SIG-M5 treated with dmso at 0.1 percent for 504 hours (cell line): ENCODE results near the gene ABI3BP.

Experiments used
- DNase-seq: peaks from one replicate; lab custom pipeline; 2025; ENCODE audit not compliant: unreplicated experiment; lab: John Stamatoyannopoulos, UW

Gene ABI3BP

GRCh38 chr3:100777271-100777670, 215.9 kb downstream of the ABI3BP start:
- DNase-seq, result no peak

GRCh38 chr3:100776746-100777145, 216.5 kb downstream of the ABI3BP start:
- no peak for DNase-seq

GRCh38 chr3:100776097-100776729, 217.0 kb downstream of the ABI3BP start:
- no peak for DNase-seq

GRCh38 chr3:100775669-100776068, 217.6 kb downstream of the ABI3BP start:
- DNase-seq, result no peak

GRCh38 chr3:100775226-100775625, 218.0 kb downstream of the ABI3BP start:
- no peak for DNase-seq

- DNase-seq, result no peak
These were observed 223.5 kb downstream of the ABI3BP start for GRCh38 chr3:100769693-100770092.

- DNase-seq, result no peak
These were observed 227.2 kb downstream of the ABI3BP start for GRCh38 chr3:100766069-100766468.

- no peak for DNase-seq
These were observed 227.7 kb downstream of the ABI3BP start for GRCh38 chr3:100765437-100765975.

GRCh38 chr3:100761951-100762350, 231.3 kb downstream of the ABI3BP start:
- DNase-seq, result no peak

GRCh38 chr3:100761211-100761942, 231.8 kb downstream of the ABI3BP start:
- DNase-seq, result no peak

GRCh38 chr3:100760377-100760776, 232.8 kb downstream of the ABI3BP start:
- DNase-seq, result no peak

GRCh38 chr3:100759950-100760349, 233.3 kb downstream of the ABI3BP start:
- no peak for DNase-seq

GRCh38 chr3:100759159-100759558, 234.1 kb downstream of the ABI3BP start:
- DNase-seq, result no peak

- DNase-seq, result no peak
These were observed 236.8 kb downstream of the ABI3BP start for GRCh38 chr3:100756441-100756840.

GRCh38 chr3:100754563-100755334, 238.5 kb downstream of the ABI3BP start:
- no peak for DNase-seq

GRCh38 chr3:100753846-100754245, 239.4 kb downstream of the ABI3BP start:
- DNase-seq, result no peak

- DNase-seq, result no peak
These were observed 244.3 kb downstream of the ABI3BP start for GRCh38 chr3:100748967-100749366.

GRCh38 chr3:100748220-100748619, 245.0 kb downstream of the ABI3BP start:
- no peak for DNase-seq

- DNase-seq, result no peak
These were observed 247.1 kb downstream of the ABI3BP start for GRCh38 chr3:100746092-100746491.

GRCh38 chr3:100745617-100746016, 247.6 kb downstream of the ABI3BP start:
- DNase-seq, result no peak

- DNase-seq, result no peak
These were observed 248.6 kb downstream of the ABI3BP start for GRCh38 chr3:100744671-100745070.

- DNase-seq, result no peak
These were observed 249.7 kb downstream of the ABI3BP start for GRCh38 chr3:100743535-100743934.
